ENCODE measurements around the gene CYP1A1. TPM values are rescaled to one million over a fixed set of nuclear protein-coding genes. Genes with fewer than 3 reads are reported as not detected.

Gene CYP1A1
- total and polyA plus RNA-seq, 2 experiments from 2014 or later, result 0.16 to 1.4 TPM

DNA sequence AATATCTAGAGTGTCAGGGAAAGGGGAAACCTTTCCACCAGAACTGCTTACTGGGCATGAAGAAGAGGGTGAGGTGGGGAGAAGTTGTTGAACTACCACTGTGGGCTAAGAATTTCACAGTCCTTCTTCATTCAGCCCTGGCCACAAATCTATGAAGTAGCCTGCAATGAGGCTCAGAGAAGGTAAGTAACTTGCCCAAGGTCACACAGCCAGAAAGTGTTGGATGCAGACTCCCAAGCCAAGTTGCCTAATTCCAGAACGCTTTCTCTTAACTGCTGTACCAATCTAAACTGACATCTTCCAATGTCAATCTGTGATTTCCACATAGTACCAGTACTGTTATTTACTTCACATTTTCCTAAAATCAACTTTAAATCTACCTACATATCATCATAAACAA is 2.1 kb downstream of the CYP1A1 start (continued):
- TF ChIP-seq ZNF462 (CRISPR knock-in tag; IDR thresholded peaks at IDR 0.05) (no peak), ZNF331 (CRISPR knock-in tag; IDR thresholded peaks at IDR 0.05; ENCODE audit: low read depth) (no peak), JUNB (IDR thresholded peaks at IDR 0.05; ENCODE audit: unreplicated experiment) (no peak)
- TF ChIP-seq, protein P1, sequence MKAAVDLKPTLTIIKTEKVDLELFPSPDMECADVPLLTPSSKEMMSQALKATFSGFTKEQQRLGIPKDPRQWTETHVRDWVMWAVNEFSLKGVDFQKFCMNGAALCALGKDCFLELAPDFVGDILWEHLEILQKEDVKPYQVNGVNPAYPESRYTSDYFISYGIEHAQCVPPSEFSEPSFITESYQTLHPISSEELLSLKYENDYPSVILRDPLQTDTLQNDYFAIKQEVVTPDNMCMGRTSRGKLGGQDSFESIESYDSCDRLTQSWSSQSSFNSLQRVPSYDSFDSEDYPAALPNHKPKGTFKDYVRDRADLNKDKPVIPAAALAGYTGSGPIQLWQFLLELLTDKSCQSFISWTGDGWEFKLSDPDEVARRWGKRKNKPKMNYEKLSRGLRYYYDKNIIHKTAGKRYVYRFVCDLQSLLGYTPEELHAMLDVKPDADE (IDR thresholded peaks at IDR 0.05), result no peak

DNA sequence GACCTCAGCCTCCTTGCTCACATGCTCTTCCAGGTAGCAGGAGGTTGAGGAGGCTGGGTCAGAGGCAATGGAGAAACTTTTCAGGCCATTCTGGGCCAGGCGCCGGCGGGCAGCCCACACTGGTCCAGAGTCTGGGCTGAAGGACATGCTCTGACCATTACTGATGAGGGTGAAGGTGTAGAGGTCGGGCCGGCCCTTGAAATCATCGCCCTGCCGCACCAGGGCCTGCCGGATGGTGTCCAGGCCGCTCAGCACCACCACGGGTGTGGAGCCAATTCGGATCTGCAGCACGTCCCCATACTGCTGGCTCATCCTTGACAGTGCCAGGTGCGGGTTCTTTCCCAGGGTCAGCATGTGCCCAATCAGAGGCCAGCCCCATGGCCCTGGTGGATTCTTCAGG is 2.7 kb downstream of the CYP1A1 start:
- peaks cover 7% of the 10 kb centered on the region; the same call in 1 of the 2 replicates for H3K4me1 ChIP-seq (ENCODE audit: insufficient read depth)
- peaks cover 7% of the 10 kb centered on the region for H3K9me3 Mint-ChIP-seq
- no peaks in the 10 kb centered on the region for H3F3A ChIP-seq (replicated peaks; ENCODE audit: low read depth)
- DNase-seq (ENCODE audit: low spot score) (no peak), ATAC-seq (no peak)
- no peak overlapping the region for H3K4me2 ChIP-seq
- no peak overlapping the region for H3K4me3 Mint-ChIP-seq
- peaks cover 5% of the 10 kb centered on the region for H3K4me1 Mint-ChIP-seq
- H3K27ac ChIP-seq (ENCODE audit: low read depth), result no peak overlapping the region
- H3K27me3 ChIP-seq (ENCODE audit: insufficient read depth), result peaks cover 28% of the 10 kb centered on the region
- H3K4me3 ChIP-seq, result no peak overlapping the region
- no peak overlapping the region for H3K27ac Mint-ChIP-seq
- no peaks in the 10 kb centered on the region for H3K79me2 ChIP-seq (replicated peaks; ENCODE audit: insufficient read depth)
- H3K9me2 ChIP-seq (ENCODE audit: insufficient read depth), result 0 out of 2 replicates have a peak, but pooled peaks cover 5% of the 10 kb centered on the region
- H4K20me1 ChIP-seq (replicated peaks; ENCODE audit: insufficient read depth), result no peaks in the 10 kb centered on the region
- H3K27me3 Mint-ChIP-seq (ENCODE audit: insufficient read depth, low read depth, poor library complexity), result peaks cover 19% of the 10 kb centered on the region
- H3K36me3 ChIP-seq (ENCODE audit: insufficient read depth), result no peaks in the 10 kb centered on the region
- H3K36me3 Mint-ChIP-seq (ENCODE audit: low read depth), result peaks cover 3% of the 10 kb centered on the region; the same call in 1 of the 3 replicates
- H2AFZ ChIP-seq, result no peak overlapping the region
- TF ChIP-seq NANOG (IDR thresholded peaks at IDR 0.05; ENCODE audit: borderline replicate concordance) (no peak), JUNB (IDR thresholded peaks at IDR 0.05; ENCODE audit: unreplicated experiment) (no peak), EZH2 (IDR thresholded peaks at IDR 0.05; ENCODE audit: low read depth, unreplicated experiment) (no peak), POLR2AphosphoS5 (IDR thresholded peaks at IDR 0.05; ENCODE audit: low read depth) (no peak), REST (IDR thresholded peaks at IDR 0.05; ENCODE audit: unreplicated experiment) (no peak)
- TF ChIP-seq, protein P1 (IDR thresholded peaks at IDR 0.05), result no peak

All from GM23338 (cell line).